GM12878 (cell line): Measurements from ENCODE around the gene CCDC178.

Experiments
- BCL11A ChIP-seq: IDR thresholded peaks from 2 replicates; pipeline ENCODE4 v1.6.1; 2011; ENCODE audit warnings: low read depth, low read length
- CTCF ChIP-seq, 3 experiments: IDR thresholded peaks in 2 of 3; conservative IDR thresholded peaks in 1 of 3; 2 replicates each; pipeline ENCODE4 v1.5.1; 2011; ENCODE audit warnings: low read depth in 3 of 3, low read length in 3 of 3, mild to moderate bottlenecking in 3 of 3, control low read depth in 2 of 3, moderate library complexity in 2 of 3, inconsistent platforms in 1 of 3, mixed read lengths in 1 of 3; ENCODE audit not compliant: control insufficient read depth in 2 of 3, insufficient read depth in 1 of 3; ENCODE audit errors: extremely low read depth in 1 of 3
- MTA2 ChIP-seq: fragments of 450-650 bp; IDR thresholded peaks from 2 replicates; pipeline ENCODE4 v1.6.1; 2016; ENCODE audit warnings: low read depth, mild to moderate bottlenecking, moderate library complexity
- POLR2A ChIP-seq: IDR thresholded peaks from 2 replicates; pipeline ENCODE4 v1.6.1; 2011; ENCODE audit warnings: low read depth, mild to moderate bottlenecking, low read length
- RAD51 ChIP-seq: fragments of 450-650 bp; IDR thresholded peaks from 2 replicates; pipeline ENCODE4 v1.6.1; 2016; ENCODE audit warnings: moderate library complexity, mild to moderate bottlenecking, inconsistent platforms
- RELA ChIP-seq: fragments of 450-650 bp; IDR thresholded peaks from 2 replicates; pipeline ENCODE4 v1.8.0; 2014; ENCODE audit warnings: borderline replicate concordance; ENCODE audit not compliant: partially characterized antibody
- RELB ChIP-seq: fragments of 450-650 bp; IDR thresholded peaks from 2 replicates; pipeline ENCODE4 v1.6.1; 2017; ENCODE audit warnings: low read depth, mild to moderate bottlenecking, moderate library complexity
- SIN3A ChIP-seq: IDR thresholded peaks from 2 replicates; pipeline ENCODE4 v1.6.1; 2012; ENCODE audit warnings: low read depth, low read length, improper control_type of control experiment
- SP1 ChIP-seq: IDR thresholded peaks from one replicate; pipeline ENCODE4 v1.6.1; 2011; ENCODE audit warnings: low read depth, low read length
- TARDBP ChIP-seq: IDR thresholded peaks from 2 replicates; pipeline ENCODE4 v1.6.1; 2016; ENCODE audit warnings: borderline replicate concordance
- ZNF24 ChIP-seq: fragments of 450-650 bp; IDR thresholded peaks from 2 replicates; pipeline ENCODE4 v1.6.1; 2017; ENCODE audit warnings: antibody characterized with exemption, mild to moderate bottlenecking

GRCh38 chr18:33326975-33327374 is 113.5 kb downstream of the CCDC178 start:
- no peak for TF ChIP-seq SP1
- TF ChIP-seq POLR2A, result no peak
- no peak for TF ChIP-seq MTA2
- no peak for TF ChIP-seq CTCF (IDR thresholded peaks at IDR 0.05 in 2 of 3, conservative IDR thresholded peaks at IDR 0.05 in 1 of 3; ENCODE audit: control insufficient read depth in 2 of 3, extremely low read depth in 1 of 3, insufficient read depth in 1 of 3, low read depth in 3 of 3, low read length in 3 of 3)
- no peak for TF ChIP-seq RAD51
- no peak for TF ChIP-seq ZNF24
- TF ChIP-seq BCL11A, result no peak
- TF ChIP-seq RELB, result no peak
- TF ChIP-seq TARDBP, result no peak
- no peak for TF ChIP-seq SIN3A
- no peak for TF ChIP-seq RELA
